Medulla oblongata (tissue), 1 donor: ENCODE data around the gene ETV6.
A peak's percentile ranks its signal among the peaks of the same experiment; 100 is the strongest.

Experiments used
- DNase-seq: peaks from one replicate; pipeline ENCODE4 v3.0.0-alpha.2; 2015; ENCODE audit errors: extremely low spot score

The ETV6 gene

DNA sequence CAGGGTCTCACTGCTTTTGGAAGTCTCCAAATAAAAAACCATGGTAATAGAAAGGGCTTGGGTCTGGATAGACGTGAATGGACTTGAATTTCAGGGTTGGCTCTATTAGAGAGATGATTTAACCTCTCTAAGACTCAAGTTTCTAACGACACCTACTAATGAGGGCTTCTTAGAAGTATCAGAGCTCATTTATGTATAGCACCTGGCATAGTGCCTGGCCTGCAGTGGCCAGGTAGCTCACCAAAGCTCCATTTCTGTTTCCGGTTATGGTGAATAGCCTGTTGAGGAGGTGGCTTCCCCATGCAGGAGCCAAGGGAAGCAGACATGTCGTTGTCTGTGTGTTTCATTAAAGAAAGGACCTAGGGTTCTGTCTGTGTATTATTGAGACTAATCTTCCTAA lies 108.6 kb downstream of the ETV6 start:
- DNase-seq = no peak

DNA sequence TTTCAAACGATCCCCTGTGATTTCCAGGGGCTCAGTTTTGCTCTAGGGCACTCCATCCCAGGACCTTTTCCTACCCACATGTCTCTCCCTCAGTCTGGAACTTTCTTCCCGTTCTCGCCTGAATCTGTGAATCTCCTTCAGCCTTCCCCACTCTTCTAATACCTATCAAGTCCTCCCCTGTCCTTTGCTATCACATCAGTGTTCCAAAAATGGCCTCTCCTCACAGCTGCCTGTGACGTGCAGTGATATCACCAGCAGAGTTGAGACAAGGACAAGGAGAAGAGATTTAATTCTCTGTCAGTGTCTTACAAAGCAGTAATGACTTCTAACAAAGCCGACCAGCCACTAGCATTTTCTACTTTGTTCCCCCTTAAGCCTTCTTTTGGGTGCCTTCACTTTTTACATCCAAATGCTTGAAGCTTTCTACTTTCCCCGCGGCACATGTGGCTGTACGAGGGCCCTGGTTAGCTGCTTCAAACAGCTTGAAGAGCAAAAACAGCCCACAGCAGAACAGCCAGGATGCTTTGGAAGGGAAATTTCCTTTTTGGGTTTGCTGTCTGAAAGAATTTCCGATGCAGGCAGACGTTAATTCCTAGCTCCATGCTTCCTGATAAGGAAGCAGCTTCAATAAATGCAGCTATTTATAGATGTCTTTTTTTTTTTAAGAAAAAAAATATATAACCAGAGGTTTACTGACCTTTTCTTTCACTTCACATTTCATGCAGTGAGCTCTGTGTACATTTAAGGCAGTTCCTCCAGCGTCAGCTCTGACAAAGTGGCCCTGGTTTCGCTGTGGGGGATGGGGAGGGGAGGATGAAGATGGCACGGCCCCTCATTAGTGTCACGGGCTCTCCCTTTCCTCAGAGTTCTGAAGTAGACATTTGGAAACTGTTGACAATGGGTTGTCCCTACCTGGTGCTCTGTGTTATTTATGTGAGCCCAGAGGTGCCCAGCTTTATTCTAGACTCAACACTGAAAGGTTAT lies 109.3 kb downstream of the ETV6 start:
- peak; percentile 61 for DNase-seq

DNA sequence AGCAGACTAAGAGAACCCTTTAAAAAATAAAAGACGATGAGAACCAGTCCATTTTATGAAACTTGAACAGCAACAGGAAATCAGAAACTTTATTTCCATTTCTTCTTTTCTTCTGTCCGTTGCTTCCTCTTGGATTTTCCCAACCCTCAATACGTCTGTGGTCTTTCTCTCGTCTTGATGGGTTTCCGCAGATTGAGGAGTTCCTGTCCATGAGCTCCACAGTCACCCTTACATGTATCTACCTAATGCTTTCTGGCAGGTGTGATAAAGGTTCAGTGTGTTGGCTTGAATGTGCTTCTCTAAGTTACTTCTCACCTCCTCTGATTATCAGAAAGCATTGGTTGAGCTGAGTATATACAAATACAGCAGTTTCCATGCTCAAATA lies 110.0 kb downstream of the ETV6 start:
- no peak for DNase-seq

DNA sequence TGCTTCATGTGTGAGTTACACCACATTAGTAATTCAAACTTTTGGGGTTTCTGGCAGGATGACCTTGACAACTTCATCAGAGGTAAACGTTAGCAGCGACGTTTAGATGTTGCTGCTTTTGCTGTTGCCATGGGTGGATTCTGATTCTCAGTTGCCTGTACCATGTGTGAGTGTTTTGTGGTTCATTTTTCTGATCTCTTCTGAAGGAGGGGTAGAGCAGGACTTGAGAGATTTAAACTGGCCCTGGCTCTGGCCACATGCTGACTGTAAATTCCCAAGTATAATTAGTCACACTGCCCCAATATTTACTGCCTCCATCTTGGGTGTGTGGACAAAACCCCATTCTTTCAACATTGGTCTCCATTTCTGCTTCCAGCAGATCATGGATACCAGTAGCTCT lies 110.4 kb downstream of the ETV6 start:
- DNase-seq = no peak

DNA sequence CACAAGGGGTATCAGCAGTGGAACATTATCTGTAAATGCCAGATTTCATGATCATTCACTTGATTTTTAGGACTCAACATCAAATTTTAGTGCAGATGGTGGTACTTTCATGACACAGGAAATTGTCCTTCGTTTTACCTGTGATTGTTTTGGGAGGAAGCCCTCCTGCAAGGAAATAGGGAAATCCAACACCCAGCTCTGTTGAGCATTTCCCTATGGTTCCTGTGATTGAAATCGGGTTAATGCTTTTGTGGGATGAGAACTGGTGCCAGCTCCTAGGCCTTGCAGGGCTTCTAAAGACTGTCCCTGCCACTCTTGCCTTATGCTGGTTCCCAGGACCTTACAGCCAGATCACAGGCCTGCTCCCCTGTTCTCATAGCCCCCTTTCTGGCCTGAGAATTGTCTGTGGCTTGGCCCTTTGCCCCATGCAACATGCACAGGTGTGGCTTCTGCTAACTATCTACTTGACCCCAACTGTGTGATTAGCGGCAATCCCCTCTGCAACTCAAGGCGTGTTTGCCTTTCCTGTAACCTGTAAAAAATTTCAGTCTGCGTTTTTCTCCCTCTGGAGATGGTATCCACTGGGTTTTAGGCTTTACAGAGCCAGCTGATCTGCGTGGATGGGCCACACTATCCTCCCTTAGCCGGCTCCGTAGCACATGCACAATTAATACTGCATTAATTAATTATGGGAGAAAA lies 112.5 kb downstream of the ETV6 start:
- no peak for DNase-seq

DNA sequence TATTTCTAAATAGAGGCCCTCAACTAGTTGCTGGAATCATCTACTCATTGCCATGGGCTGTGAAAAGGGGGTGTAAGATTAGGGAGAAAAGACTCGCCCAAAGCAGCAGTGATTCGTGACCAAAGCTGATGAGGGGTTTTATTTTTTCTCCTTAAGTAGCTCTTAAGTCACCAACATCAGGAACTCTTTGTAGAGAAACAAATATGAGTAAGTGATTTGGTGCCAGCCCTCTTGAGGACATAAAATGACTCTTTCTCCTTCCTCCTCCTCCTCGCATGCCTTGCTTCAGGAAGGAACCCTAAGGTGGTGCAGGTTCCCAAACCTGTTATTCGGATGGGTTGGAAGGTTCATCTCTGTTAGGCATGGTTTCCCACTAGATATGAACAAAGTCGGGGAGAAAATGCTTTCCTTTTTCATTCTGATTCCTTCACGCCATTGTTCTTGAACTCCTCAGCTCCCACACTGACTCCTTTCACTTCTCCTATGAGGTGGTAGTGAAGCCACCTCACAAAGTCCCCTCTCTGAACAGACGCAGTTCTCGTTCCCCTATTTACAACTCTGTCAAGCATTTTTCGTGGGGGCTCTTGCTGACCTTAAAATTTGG lies 113.4 kb downstream of the ETV6 start:
- peak; percentile 55 for DNase-seq

DNA sequence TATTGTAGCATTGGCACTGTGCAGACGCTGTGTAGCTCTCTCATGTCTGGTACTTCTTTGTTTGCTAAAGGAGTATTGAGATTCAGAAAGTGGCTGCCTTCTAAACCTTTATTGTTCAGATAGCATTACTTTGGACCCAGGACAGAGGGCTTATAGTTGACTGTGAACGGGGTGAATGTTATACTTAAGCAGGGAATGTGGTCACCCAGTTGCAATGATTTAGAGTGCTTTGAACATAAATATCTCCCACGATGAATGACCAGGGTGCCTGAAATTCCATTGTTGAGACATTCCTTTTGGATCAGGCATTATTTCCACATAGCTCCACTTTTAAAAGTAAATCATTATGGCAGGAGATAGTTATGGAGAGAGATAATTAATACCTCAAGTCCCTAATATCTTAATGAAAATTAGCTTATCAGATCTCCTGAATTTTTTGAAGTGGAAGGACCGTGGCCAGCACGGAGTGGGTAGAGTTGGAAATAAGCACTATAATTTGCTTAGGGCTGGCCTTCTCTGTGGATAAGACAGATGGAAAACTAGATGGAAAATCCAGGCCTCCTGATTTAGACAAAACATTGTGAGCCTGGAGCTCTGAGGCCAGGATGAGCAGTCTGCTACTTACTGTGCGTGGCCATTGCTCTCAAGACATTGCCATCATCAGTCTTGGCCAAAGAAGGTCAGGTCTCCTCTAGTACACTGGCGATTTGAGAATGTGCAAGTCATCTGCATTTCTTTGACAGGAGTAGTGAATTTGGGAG lies 114.5 kb downstream of the ETV6 start:
- peak; percentile 34 for DNase-seq

DNA sequence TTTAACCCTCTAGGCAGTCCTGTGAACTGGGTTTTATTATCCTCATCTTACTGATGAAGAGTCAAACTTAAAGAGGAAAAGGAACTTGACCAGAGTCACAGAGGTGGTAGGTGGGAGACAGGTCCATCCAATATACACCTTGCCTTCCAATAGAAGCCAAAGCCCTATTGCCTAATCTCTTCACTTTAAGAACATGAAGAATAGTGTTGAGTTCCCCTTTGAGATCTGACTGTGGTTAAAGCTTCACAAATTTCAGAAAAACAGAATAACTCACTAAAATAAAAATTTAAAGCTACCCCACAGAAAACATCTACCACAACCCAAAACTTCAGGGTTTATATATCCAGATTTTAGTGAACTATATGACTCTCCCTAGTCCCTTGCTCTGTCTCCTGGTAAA lies 115.4 kb downstream of the ETV6 start:
- DNase-seq = no peak

DNA sequence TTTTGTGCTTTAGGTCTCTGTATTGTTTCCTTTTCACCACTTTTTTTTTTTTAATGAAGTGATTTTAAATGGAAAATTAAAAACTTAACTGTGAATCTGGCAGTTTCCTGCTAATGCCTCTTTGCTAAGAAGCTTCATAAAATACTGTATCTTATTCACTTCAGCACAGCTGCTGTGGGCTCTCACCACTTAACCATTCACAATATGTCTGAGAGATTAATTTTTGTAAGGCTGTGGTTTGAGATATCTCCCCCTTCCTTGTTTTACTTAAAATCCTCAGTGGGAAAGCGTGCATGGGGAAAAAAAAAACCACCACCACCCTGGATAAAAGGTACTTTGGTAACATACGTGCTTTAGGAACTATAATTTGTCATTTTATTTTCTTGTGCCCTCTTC lies 115.9 kb downstream of the ETV6 start:
- no peak for DNase-seq

DNA sequence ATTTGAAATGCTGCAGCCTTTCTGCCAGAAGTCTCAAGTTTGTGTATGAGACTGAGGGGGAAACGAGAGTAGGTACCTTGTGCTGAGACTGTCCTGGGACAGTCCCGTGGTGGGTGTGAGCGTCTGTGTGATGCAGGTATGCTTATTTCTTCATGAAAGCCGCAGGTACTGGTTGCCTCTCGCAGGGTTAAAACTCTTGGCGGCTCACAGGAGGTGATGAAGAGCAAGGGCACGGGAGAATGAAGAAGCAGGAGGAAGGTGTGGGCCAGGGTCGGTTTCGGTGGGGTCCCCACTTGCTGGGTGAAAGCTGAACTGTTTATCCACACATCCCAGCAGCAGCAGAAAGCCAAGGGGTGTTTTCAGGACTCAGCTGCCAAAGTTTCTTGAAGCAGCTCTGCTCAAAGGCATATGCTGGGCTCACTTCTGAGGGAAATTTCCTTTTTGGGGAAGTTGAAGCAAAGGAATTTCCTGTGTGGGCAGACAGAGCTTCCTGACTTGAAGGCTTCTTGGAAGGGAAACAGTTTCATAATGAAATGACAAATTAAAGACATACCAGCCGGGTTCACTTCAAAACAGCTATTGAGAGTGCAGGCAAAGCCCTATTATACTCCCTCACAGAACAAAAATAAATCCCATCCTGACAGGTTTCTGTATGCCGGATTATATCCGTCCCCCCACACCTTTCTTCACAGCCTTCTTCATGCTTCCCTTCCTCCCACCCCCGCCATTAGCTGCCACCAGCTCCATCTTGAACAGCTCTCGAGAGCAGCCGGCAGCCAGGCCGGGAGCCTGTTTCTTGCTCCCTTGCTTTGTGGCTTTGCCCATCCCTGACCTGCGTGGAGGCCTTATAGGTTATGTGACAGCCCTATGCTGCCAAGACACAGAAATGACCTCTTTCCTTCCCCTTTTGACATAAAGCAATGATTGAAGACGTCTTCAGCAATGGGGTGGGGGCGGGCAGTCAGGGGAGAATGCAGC lies 116.6 kb downstream of the ETV6 start:
- peak; percentile 80 for DNase-seq

DNA sequence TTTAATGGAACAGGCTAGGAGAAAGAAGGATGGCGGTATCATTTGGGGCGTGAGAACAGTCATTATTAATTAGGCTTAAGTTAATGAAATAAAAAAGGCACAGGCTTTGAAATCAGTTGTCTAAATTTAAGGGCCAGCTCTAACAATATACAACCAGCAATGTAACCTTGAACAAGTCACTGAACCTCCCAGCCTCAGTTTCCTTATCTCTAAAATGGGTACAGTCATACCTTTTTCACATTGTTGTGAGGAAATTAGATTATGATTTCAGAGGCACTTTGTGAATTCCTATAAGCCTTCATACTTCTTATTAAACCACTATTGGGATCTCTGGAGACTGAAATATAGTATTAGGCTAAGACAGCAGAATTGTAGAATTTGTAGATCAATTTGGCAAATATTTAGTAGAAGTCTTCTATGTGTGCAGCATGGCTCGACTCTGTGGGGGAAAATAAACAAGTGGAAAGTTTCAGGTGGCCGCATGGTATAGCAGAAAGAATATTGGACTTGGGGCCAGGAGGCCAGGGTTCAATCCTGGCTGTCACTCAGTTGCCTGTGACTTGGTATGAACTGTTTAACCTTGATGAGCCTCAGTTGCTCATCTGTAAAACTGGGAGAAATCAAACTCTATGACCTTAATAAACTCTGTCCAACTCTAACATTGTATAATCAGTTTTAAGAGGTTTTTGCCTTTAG lies 117.7 kb downstream of the ETV6 start:
- DNase-seq = no peak

DNA sequence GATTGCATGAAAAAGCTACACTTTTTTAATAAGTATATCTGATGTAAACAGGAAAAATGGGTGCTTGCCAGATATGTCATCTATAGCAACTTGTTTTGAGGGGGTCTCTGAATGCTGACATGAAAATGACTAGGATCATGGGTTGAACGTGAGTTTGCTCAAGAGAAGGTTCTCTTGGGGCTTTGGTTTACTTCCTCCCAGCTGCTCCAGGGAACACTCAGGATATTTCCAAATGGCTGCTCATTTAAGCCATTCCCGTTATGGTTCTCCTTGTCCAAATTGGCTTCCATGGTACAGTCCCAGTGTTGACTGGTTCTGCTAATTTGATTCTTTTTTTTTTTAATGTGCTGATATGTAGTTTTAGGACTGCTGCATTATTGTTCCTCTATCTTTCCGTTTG lies 118.3 kb downstream of the ETV6 start:
- no peak for DNase-seq

DNA sequence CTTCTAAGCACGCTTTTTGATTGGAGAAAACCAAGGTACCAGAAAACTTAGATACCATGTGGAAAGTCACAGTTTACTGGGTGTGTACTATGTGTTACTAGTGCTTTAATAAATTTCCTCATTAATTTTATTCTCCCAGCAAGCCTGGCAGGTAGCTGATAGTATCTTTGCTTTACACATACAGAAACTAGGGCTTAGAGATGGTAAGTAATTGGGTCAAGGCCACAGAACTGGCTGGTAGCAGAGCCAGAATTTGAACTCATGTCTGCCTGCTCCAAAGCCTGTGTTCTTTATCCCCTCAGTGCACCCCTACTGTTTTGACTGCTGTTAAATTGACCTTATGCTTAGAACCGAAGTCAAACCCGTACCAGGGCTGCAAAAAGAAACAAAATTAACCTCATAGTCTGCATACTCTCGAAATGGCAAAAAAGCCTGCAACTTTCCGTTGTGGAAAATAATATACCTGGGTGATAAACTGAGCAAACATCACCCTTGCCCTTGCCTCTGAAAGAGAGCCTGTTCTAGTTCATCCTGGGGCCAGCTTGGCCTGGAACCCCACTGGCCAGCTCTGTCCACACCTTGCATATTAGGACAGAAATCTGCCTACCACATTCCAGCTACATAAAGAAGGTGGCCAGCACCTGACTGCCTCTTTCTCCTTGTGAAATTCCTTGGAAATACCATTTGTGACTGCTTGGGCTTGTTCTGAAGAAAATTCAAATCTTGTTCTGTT lies 118.9 kb downstream of the ETV6 start:
- DNase-seq = no peak

DNA sequence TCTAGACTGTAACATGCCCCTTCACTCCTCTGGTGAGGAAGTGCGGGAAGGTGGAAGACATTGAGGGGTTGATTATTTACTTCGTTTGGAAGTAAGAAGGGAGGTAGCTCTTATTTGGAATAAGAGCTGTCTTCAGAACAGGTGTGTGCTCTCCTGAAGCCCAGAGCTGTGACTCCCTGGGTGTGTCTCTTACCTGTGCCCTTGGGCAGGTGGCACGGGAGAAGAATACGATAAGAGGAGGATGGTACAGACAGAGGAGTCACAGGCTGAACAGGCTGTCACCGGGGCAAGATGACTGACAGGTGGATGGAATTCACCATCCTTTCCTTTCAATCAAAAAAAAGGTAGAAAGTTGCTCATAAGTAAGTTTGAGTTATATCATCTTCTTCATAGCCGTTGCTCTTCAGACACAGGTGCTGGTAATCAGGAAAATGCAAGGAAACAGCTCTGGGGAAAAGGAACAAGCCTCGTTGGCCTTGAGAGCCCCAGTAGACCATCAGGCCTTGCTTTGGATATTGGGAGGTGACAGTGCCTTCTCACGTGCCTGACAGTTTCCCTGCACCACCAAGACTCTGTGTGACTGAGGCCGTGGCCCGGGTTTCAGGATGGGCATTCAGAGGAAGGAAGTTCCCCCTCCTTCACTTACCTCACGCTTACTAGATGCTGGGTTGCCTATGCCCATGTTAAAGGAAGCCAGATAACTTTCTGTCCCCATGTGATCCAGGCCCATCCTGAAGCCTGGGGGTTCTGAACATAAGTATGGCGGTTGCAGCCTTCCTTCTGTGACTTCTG lies 120.4 kb downstream of the ETV6 start:
- DNase-seq = no peak

DNA sequence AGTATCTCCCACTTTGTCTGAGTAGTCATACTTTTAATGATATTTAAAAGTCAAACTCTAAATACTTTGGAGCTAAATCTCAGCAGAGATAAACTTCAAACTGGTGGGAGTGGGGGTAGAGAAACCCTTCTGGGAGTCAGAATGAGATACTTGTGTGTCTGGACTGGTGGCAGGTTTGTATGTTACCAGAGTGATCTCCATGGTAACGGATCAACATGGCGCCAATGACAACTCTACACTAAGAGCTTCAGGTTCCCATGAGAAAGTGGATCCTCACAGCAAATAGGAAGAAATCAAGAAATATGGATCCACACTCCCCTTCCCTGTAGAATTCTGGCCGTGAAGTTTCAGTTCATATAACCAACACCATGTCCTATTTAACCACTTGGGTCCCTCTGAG lies 121.9 kb downstream of the ETV6 start:
- no peak for DNase-seq

DNA sequence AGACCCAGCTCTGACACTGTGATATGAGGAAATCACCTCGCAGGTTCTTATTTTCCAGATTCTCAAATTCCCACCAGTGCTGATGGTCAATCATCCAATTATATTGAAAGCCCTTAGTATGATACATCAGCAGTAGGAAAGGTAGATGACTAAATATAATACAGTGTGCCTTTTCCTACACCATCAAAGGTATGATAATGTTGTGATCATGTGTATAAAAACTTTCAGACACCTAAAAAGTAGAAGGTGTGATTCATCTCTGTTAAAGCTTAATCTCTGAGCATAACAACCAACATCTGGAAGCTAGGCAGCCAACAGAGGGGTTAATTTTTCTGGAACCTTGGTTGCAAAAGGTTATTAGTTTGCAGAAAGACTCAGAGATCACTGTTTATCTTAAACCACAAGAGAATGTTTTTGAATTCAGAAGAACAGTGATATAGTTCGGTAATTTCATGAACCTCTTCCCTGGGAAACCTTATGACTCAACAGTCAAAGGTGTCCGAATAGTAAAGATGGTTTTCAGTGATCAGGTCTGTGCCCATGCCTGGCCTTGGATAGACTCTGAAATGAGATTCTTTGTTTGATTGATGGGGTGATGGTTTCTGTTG lies 122.5 kb downstream of the ETV6 start:
- no peak for DNase-seq

DNA sequence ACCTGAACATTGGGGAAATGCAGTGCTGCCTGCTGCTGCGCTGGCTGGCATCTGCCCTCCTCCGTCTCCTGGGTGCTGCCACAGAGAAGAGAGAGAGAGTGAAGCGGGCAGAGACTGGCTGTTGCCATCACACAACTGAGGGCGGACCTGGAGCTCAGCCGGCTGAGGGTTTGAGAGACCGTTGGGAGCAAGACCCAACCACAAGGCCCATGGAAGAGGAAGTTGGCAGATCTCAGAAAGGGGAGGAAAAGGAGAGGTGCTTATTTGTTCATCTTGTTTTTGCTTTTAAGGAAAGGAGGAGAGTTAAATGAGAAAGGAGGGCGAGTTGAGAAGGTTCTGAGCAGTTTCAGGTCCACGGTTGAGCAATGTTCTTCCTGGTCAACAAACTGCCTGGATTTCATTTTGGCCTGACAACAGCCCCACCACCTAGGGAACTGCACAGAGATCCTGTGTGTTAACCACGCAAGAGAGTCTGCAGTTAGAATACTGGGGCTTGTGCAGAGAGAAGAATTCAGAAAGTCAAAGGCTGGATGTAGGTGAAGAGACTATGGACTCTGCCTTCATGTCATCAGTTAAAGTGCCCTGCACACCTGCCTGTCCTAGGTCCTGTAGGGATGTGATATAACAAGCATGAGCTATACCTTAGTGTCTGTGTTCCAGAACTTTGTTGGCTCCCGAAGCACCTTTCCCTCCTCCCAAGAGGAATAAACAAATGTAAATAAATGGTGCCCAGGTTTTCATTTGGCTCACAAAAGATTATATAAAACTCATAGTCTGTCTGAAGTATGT lies 124.6 kb downstream of the ETV6 start:
- peak; percentile 72 for DNase-seq
